WTC11 (cell line): ENCODE results near the gene AMN. TPM values are rescaled to one million over a fixed set of nuclear protein-coding genes. Genes with fewer than 3 reads are reported as not detected.

Source experiments
- ATAC-seq: fragments of 200-7000 bp; cut with Tn5 transposase; 2 replicates; pipeline ENCODE4 v1.10.0; 2021; ENCODE audit warnings: mild to moderate bottlenecking, moderate library complexity
- CTCF ChIA-PET: fragments of 300-600 bp; sonication (Branson Sonifier 250); formaldehyde crosslinking; loops from one replicate; lab custom pipeline; 2021; ENCODE audit warnings: antibody characterized with exemption; lab: Charles Lee
- POLR2A ChIA-PET: fragments of 350-600 bp; sonication (Branson Sonifier 250); formaldehyde crosslinking; loops from one replicate; lab custom pipeline; 2021; ENCODE audit warnings: antibody characterized with exemption; lab: Charles Lee
- DNase-seq: peaks from one replicate; pipeline ENCODE4 v3.0.0; 2021; ENCODE audit warnings: low spot score
- H3K27ac Mint-ChIP-seq: 2 replicates; pipeline ENCODE4 v1.8.0; 2021; ENCODE audit warnings: mixed read lengths
- H3K27me3 Mint-ChIP-seq: 2 replicates; pipeline ENCODE4 v1.8.0; 2021; ENCODE audit warnings: low read depth, mild to moderate bottlenecking, moderate library complexity, mixed read lengths
- H3K36me3 Mint-ChIP-seq: 2 replicates; pipeline ENCODE4 v1.8.0; 2021; ENCODE audit warnings: mixed read lengths
- H3K4me1 Mint-ChIP-seq: 2 replicates; pipeline ENCODE4 v1.8.0; 2022; ENCODE audit warnings: mixed read lengths
- H3K4me3 Mint-ChIP-seq: 2 replicates; pipeline ENCODE4 v1.8.0; 2021; ENCODE audit warnings: mild to moderate bottlenecking, moderate library complexity, mixed read lengths
- H3K9me3 Mint-ChIP-seq: 2 replicates; pipeline ENCODE4 v1.8.0; 2021; ENCODE audit warnings: mixed read lengths
- ATF2 ChIP-seq: sonication (generic); formaldehyde crosslinking; IDR thresholded peaks from 2 replicates; pipeline ENCODE4 v1.8.1; 2022; ENCODE audit warnings: low read depth, missing genetic modification reagents, borderline replicate concordance
- ATF3 ChIP-seq: sonication (generic); formaldehyde crosslinking; conservative IDR thresholded peaks from 2 replicates; pipeline ENCODE4 v1.8.1; 2022; ENCODE audit warnings: mild to moderate bottlenecking, missing genetic modification reagents
- ATF6 ChIP-seq: sonication (generic); formaldehyde crosslinking; IDR thresholded peaks from 2 replicates; pipeline ENCODE4 v1.8.1; 2023; ENCODE audit warnings: mild to moderate bottlenecking, missing genetic modification reagents
- CDX4 ChIP-seq: fragments of 250-450 bp; sonication (Bioruptor Pico); IDR thresholded peaks from 2 replicates; pipeline ENCODE4 v1.9.0; 2021; ENCODE audit warnings: moderate library complexity, mild to moderate bottlenecking, inconsistent platforms, borderline replicate concordance
- CREM ChIP-seq: sonication (generic); formaldehyde crosslinking; IDR thresholded peaks from 2 replicates; pipeline ENCODE4 v1.8.1; 2022; ENCODE audit warnings: mild to moderate bottlenecking, missing genetic modification reagents, moderate library complexity
- E2F5 ChIP-seq: sonication (generic); formaldehyde crosslinking; IDR thresholded peaks from 2 replicates; pipeline ENCODE4 v1.8.1; 2022; ENCODE audit warnings: mild to moderate bottlenecking, moderate library complexity, missing genetic modification reagents
- ELF4 ChIP-seq: sonication (generic); formaldehyde crosslinking; IDR thresholded peaks from 2 replicates; pipeline ENCODE4 v1.8.1; 2022; ENCODE audit warnings: low read depth, mild to moderate bottlenecking, moderate library complexity, missing genetic modification reagents
- EMX1 ChIP-seq: fragments of 250-450 bp; sonication (Bioruptor Pico); IDR thresholded peaks from 2 replicates; pipeline ENCODE4 v1.8.0; 2021; ENCODE audit warnings: mild to moderate bottlenecking
- FOXJ3 ChIP-seq: sonication (generic); formaldehyde crosslinking; IDR thresholded peaks from 2 replicates; pipeline ENCODE4 v1.9.0; 2021; ENCODE audit warnings: missing genetic modification reagents, mild to moderate bottlenecking, borderline replicate concordance
- GRHL2 ChIP-seq: fragments of 250-450 bp; sonication (Bioruptor Pico); IDR thresholded peaks from 2 replicates; pipeline ENCODE4 v1.8.0; 2022; ENCODE audit warnings: mild to moderate bottlenecking, moderate library complexity; ENCODE audit not compliant: insufficient replicate concordance, severe bottlenecking
- JAZF1 ChIP-seq: fragments of 250-450 bp; sonication (Bioruptor Pico); IDR thresholded peaks from 2 replicates; pipeline ENCODE4 v1.9.0; 2021; ENCODE audit warnings: moderate library complexity, mild to moderate bottlenecking, inconsistent platforms
- NFATC4 ChIP-seq: fragments of 250-450 bp; sonication (Bioruptor Pico); IDR thresholded peaks from 2 replicates; pipeline ENCODE4 v1.9.0; 2021; ENCODE audit warnings: mild to moderate bottlenecking
- NR1H2 ChIP-seq: sonication (generic); formaldehyde crosslinking; IDR thresholded peaks from 2 replicates; pipeline ENCODE4 v1.9.0; 2021; ENCODE audit warnings: mild to moderate bottlenecking, moderate library complexity, missing genetic modification reagents
- SOX15 ChIP-seq: fragments of 250-450 bp; sonication (Bioruptor Pico); IDR thresholded peaks from 2 replicates; pipeline ENCODE4 v1.9.0; 2021; ENCODE audit warnings: mild to moderate bottlenecking
- SP1 ChIP-seq: sonication (generic); formaldehyde crosslinking; conservative IDR thresholded peaks from 2 replicates; pipeline ENCODE4 v1.8.1; 2022; ENCODE audit warnings: missing genetic modification reagents
- ZNF121 ChIP-seq: sonication (generic); formaldehyde crosslinking; IDR thresholded peaks from 2 replicates; pipeline ENCODE4 v1.8.0; 2023; ENCODE audit warnings: missing genetic modification reagents
- ZNF138 ChIP-seq: sonication (generic); formaldehyde crosslinking; conservative IDR thresholded peaks from 2 replicates; pipeline ENCODE4 v1.8.1; 2022; ENCODE audit warnings: mild to moderate bottlenecking, moderate library complexity, missing genetic modification reagents
- ZNF317 ChIP-seq: sonication (generic); formaldehyde crosslinking; IDR thresholded peaks from 2 replicates; pipeline ENCODE4 v1.8.1; 2023; ENCODE audit warnings: low read depth, mild to moderate bottlenecking, moderate library complexity, missing genetic modification reagents, borderline replicate concordance
- ZNF671 ChIP-seq: fragments of 250-450 bp; sonication (Bioruptor Pico); IDR thresholded peaks from 2 replicates; pipeline ENCODE4 v1.8.0; 2021; ENCODE audit warnings: mild to moderate bottlenecking
- total RNA-seq: library from RNA; stranded (reverse); gene quantifications from 3 replicates; pipeline ENCODE4 v1.2.3, GENCODE V29; 2021
- TF ChIP-seq, protein P1 (sequence below): sonication (generic); formaldehyde crosslinking; IDR thresholded peaks from 2 replicates; pipeline ENCODE4 v1.8.1; 2022; ENCODE audit warnings: mild to moderate bottlenecking, missing genetic modification reagents, moderate library complexity, borderline replicate concordance
- TF ChIP-seq, protein P2 (sequence below): fragments of 200-600 bp; IDR thresholded peaks from 2 replicates; pipeline ENCODE4 v1.8.0; 2022; ENCODE audit warnings: antibody characterized with exemption
- TF ChIP-seq, protein P3 (sequence below): sonication (generic); formaldehyde crosslinking; IDR thresholded peaks from 2 replicates; pipeline ENCODE4 v1.8.1; 2023; ENCODE audit warnings: mild to moderate bottlenecking, moderate library complexity, missing genetic modification reagents
- TF ChIP-seq, protein P4 (sequence below): sonication (generic); formaldehyde crosslinking; conservative IDR thresholded peaks from 2 replicates; pipeline ENCODE4 v1.8.1; 2023; ENCODE audit warnings: mild to moderate bottlenecking, low read depth, missing genetic modification reagents, moderate library complexity

Gene AMN
- total RNA-seq, 1 experiment from 2014 or later = 2.8 TPM

DNA sequence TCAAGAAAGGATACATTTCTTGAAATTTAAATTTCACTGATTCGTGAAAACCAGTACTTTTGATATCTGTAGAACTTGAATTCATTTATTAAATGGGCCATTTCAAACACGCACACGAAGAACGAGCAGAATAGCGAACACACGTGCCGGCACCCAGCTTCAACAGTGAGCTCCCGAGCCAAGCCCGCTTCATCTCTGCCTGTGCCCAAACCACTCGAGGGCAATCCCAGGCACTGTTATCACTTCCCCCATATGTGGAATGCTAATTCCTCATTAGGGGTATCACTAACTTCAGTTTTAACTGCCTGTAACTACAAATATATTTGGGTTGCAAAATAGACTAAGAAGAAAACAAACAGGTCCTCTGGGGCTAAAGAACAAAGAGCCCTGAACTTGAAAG lies 48.0 kb downstream of the AMN start (continued):
- TF ChIP-seq CDX4 (CRISPR knock-in tag) (no peak), ATF3 (CRISPR knock-in tag) (no peak), ZNF317 (CRISPR knock-in tag) (no peak), ATF6 (CRISPR knock-in tag) (no peak), CREM (CRISPR knock-in tag) (no peak), E2F5 (CRISPR knock-in tag) (no peak), ZNF121 (CRISPR knock-in tag) (no peak)
- TF ChIP-seq, all 79 proteins: peak for 0

DNA sequence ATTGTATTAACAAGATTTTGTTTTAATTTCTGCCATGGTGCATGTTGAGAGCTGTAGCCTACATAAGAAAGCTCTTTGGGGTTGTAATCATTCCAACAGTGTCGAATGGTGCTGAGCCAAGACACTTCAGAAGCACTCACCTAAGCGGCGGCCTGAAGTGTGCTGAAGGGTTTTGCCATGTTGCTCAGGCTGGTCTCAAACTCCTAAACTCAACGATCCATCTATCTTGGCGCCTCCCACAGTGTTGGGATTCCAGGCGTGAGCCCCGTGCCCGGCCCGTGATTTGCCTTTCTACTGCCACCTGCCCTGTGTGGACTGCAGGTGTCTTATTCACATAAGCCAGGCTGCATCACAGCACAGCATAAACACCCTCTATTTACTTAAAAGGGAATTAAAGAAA lies 48.9 kb downstream of the AMN start:
- DNase-seq = no peak
- no peak overlapping the region for H3K27ac Mint-ChIP-seq
- no peak for ATAC-seq
- POLR2A ChIA-PET = no interaction called here
- CTCF ChIA-PET = no interaction called here
- H3K36me3 Mint-ChIP-seq = peaks cover 72% of the 10 kb centered on the region
- H3K27me3 Mint-ChIP-seq = no peaks in the 10 kb centered on the region
- no peaks in the 10 kb centered on the region for H3K4me1 Mint-ChIP-seq
- no peak overlapping the region for H3K4me3 Mint-ChIP-seq
- no peaks in the 10 kb centered on the region for H3K9me3 Mint-ChIP-seq
- no peak for TF ChIP-seq EMX1 (CRISPR knock-in tag)
- TF ChIP-seq, protein P1, sequence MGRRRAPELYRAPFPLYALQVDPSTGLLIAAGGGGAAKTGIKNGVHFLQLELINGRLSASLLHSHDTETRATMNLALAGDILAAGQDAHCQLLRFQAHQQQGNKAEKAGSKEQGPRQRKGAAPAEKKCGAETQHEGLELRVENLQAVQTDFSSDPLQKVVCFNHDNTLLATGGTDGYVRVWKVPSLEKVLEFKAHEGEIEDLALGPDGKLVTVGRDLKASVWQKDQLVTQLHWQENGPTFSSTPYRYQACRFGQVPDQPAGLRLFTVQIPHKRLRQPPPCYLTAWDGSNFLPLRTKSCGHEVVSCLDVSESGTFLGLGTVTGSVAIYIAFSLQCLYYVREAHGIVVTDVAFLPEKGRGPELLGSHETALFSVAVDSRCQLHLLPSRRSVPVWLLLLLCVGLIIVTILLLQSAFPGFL (CRISPR knock-in tag) = no peak
- no peak for TF ChIP-seq ZNF671 (CRISPR knock-in tag)
- TF ChIP-seq ATF2 (CRISPR knock-in tag) = no peak
- TF ChIP-seq ZNF138 (CRISPR knock-in tag) = no peak
- no peak for TF ChIP-seq NR1H2 (CRISPR knock-in tag)
- TF ChIP-seq, protein P2, sequence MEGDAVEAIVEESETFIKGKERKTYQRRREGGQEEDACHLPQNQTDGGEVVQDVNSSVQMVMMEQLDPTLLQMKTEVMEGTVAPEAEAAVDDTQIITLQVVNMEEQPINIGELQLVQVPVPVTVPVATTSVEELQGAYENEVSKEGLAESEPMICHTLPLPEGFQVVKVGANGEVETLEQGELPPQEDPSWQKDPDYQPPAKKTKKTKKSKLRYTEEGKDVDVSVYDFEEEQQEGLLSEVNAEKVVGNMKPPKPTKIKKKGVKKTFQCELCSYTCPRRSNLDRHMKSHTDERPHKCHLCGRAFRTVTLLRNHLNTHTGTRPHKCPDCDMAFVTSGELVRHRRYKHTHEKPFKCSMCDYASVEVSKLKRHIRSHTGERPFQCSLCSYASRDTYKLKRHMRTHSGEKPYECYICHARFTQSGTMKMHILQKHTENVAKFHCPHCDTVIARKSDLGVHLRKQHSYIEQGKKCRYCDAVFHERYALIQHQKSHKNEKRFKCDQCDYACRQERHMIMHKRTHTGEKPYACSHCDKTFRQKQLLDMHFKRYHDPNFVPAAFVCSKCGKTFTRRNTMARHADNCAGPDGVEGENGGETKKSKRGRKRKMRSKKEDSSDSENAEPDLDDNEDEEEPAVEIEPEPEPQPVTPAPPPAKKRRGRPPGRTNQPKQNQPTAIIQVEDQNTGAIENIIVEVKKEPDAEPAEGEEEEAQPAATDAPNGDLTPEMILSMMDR = no peak
- TF ChIP-seq, protein P3, sequence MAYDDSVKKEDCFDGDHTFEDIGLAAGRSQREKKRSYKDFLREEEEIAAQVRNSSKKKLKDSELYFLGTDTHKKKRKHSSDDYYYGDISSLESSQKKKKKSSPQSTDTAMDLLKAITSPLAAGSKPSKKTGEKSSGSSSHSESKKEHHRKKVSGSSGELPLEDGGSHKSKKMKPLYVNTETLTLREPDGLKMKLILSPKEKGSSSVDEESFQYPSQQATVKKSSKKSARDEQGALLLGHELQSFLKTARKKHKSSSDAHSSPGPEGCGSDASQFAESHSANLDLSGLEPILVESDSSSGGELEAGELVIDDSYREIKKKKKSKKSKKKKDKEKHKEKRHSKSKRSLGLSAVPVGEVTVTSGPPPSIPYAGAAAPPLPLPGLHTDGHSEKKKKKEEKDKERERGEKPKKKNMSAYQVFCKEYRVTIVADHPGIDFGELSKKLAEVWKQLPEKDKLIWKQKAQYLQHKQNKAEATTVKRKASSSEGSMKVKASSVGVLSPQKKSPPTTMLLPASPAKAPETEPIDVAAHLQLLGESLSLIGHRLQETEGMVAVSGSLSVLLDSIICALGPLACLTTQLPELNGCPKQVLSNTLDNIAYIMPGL (CRISPR knock-in tag) = no peak
- TF ChIP-seq FOXJ3 = no peak
- no peak for TF ChIP-seq E2F5 (CRISPR knock-in tag)
- no peak for TF ChIP-seq NFATC4 (CRISPR knock-in tag)
- no peak for TF ChIP-seq SP1 (CRISPR knock-in tag)
- TF ChIP-seq, protein P4, sequence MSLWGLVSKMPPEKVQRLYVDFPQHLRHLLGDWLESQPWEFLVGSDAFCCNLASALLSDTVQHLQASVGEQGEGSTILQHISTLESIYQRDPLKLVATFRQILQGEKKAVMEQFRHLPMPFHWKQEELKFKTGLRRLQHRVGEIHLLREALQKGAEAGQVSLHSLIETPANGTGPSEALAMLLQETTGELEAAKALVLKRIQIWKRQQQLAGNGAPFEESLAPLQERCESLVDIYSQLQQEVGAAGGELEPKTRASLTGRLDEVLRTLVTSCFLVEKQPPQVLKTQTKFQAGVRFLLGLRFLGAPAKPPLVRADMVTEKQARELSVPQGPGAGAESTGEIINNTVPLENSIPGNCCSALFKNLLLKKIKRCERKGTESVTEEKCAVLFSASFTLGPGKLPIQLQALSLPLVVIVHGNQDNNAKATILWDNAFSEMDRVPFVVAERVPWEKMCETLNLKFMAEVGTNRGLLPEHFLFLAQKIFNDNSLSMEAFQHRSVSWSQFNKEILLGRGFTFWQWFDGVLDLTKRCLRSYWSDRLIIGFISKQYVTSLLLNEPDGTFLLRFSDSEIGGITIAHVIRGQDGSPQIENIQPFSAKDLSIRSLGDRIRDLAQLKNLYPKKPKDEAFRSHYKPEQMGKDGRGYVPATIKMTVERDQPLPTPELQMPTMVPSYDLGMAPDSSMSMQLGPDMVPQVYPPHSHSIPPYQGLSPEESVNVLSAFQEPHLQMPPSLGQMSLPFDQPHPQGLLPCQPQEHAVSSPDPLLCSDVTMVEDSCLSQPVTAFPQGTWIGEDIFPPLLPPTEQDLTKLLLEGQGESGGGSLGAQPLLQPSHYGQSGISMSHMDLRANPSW (CRISPR knock-in tag) = no peak
- no peak for TF ChIP-seq ELF4
- no peak for TF ChIP-seq SOX15 (CRISPR knock-in tag)
- TF ChIP-seq GRHL2 (CRISPR knock-in tag) = no peak
- no peak for TF ChIP-seq JAZF1 (CRISPR knock-in tag)
